IMR-90 (cell line): Measurements from ENCODE around the gene PCSK5. TPM values are rescaled to one million over a fixed set of nuclear protein-coding genes. Genes with fewer than 3 reads are reported as not detected.

Source experiments
- ATAC-seq: fragments of 200-7000 bp; cut with Tn5 transposase; 2 replicates; pipeline ENCODE4 v1.9.1; 2020; ENCODE audit warnings: low read depth, mild to moderate bottlenecking, moderate library complexity
- BruUV-seq: library from RNA; stranded (reverse); fragments of 400-500 nt; replicated peaks from 2 replicates; lab custom pipeline; 2021; lab: Mats Ljungman, UMichigan
- CTCF ChIA-PET: fragments of 300-600 bp; formaldehyde crosslinking; extraction: SDS; loops from one replicate; lab custom pipeline; 2021; ENCODE audit warnings: antibody characterized with exemption; lab: Yijun Ruan, JAX
- POLR2A ChIA-PET: fragments of 300-600 bp; sonication (Branson Sonifier 250); formaldehyde crosslinking; loops from one replicate; lab custom pipeline; 2022; ENCODE audit warnings: antibody characterized with exemption; ENCODE audit not compliant: unreplicated experiment; lab: Charles Lee
- DNase-seq: peaks from one replicate; pipeline ENCODE4 v3.0.0; 2013
- H2AFZ ChIP-seq: replicated peaks from 2 replicates; pipeline ENCODE3; 2013; ENCODE audit warnings: low read length, mild to moderate bottlenecking; ENCODE audit not compliant: poor library complexity
- H2AK5ac ChIP-seq: 2 replicates; pipeline ENCODE4 v1.6.1; 2013; ENCODE audit warnings: low read depth, low read length, inconsistent platforms
- H2AK9ac ChIP-seq: replicated peaks from 2 replicates; pipeline ENCODE3; 2013; ENCODE audit warnings: mild to moderate bottlenecking, low read depth, low read length, moderate library complexity; ENCODE audit not compliant: poor library complexity
- H2BK120ac ChIP-seq: 2 replicates; pipeline ENCODE4 v1.6.1; 2013; ENCODE audit warnings: low read depth, low read length, inconsistent platforms
- H2BK15ac ChIP-seq: 3 replicates; pipeline ENCODE4 v1.6.1; 2013; ENCODE audit warnings: low read depth, low read length, inconsistent platforms
- H2BK20ac ChIP-seq: 2 replicates; pipeline ENCODE4 v1.6.1; 2013; ENCODE audit warnings: low read depth, mild to moderate bottlenecking, inconsistent platforms, low read length, moderate library complexity
- H2BK5ac ChIP-seq: 2 replicates; pipeline ENCODE4 v1.6.1; 2013; ENCODE audit warnings: mild to moderate bottlenecking, low read depth, low read length, inconsistent platforms; ENCODE audit not compliant: poor library complexity, severe bottlenecking
- H3K14ac ChIP-seq: replicated peaks from 2 replicates; pipeline ENCODE4 v1.6.1; 2013; ENCODE audit warnings: low read depth, low read length, inconsistent platforms
- H3K18ac ChIP-seq: 2 replicates; pipeline ENCODE4 v1.6.1; 2013; ENCODE audit warnings: low read depth, low read length, control low read depth
- H3K23ac ChIP-seq: 2 replicates; pipeline ENCODE4 v1.6.1; 2013; ENCODE audit warnings: low read depth, low read length, inconsistent platforms
- H3K27ac ChIP-seq: 2 replicates; pipeline ENCODE4 v1.5.1; 2013; ENCODE audit warnings: mild to moderate bottlenecking, control low read depth, low read length; ENCODE audit not compliant: insufficient read depth
- H3K27me3 ChIP-seq: 2 replicates; pipeline ENCODE4 v1.6.1; 2013; ENCODE audit warnings: low read length; ENCODE audit not compliant: control insufficient read depth, insufficient read depth
- H3K36me3 ChIP-seq: 2 replicates; pipeline ENCODE4 v1.6.1; 2013; ENCODE audit warnings: low read length, mixed read lengths; ENCODE audit not compliant: control insufficient read depth, insufficient read depth
- H3K4ac ChIP-seq: 2 replicates; pipeline ENCODE4 v1.6.1; 2013; ENCODE audit warnings: low read depth, low read length, inconsistent platforms
- H3K4me1 ChIP-seq: 2 replicates; pipeline ENCODE4 v1.6.1; 2013; ENCODE audit warnings: low read length, mixed read lengths; ENCODE audit not compliant: control insufficient read depth, insufficient read depth
- H3K4me2 ChIP-seq: 2 replicates; pipeline ENCODE4 v1.6.1; 2013; ENCODE audit warnings: low read depth, mild to moderate bottlenecking, control low read depth, low read length, moderate library complexity
- H3K4me3 ChIP-seq: 2 replicates; pipeline ENCODE4 v1.5.1; 2013; ENCODE audit warnings: low read depth, mild to moderate bottlenecking, control low read depth, low read length, moderate library complexity; ENCODE audit not compliant: insufficient read depth
- H3K56ac ChIP-seq: 2 replicates; pipeline ENCODE4 v1.6.1; 2013; ENCODE audit warnings: low read length, inconsistent platforms; ENCODE audit not compliant: insufficient read depth; ENCODE audit errors: extremely low read depth
- H3K79me1 ChIP-seq, 2 experiments: 2 replicates each; pipeline ENCODE4 v1.6.1; 2013; ENCODE audit warnings: low read length in 2 of 2, inconsistent platforms in 1 of 2, low read depth in 1 of 2
- H3K9ac ChIP-seq: 2 replicates; pipeline ENCODE4 v1.6.1; 2013; ENCODE audit warnings: low read depth, low read length, control low read depth
- H3K9me1 ChIP-seq: 2 replicates; pipeline ENCODE4 v1.6.1; 2013; ENCODE audit warnings: low read length, inconsistent platforms; ENCODE audit not compliant: insufficient read depth
- H3K9me3 ChIP-seq: 2 replicates; pipeline ENCODE4 v1.6.1; 2013; ENCODE audit warnings: low read length; ENCODE audit not compliant: control insufficient read depth, insufficient read depth
- H4K20me1 ChIP-seq: 2 replicates; pipeline ENCODE4 v1.6.1; 2013; ENCODE audit warnings: low read length, inconsistent platforms; ENCODE audit not compliant: insufficient read depth
- H4K5ac ChIP-seq: 2 replicates; pipeline ENCODE4 v1.6.1; 2013; ENCODE audit warnings: mild to moderate bottlenecking, low read depth, low read length, control low read depth
- H4K8ac ChIP-seq, 2 experiments: 2 replicates each; pipeline ENCODE4 v1.6.1; 2013; ENCODE audit warnings: low read depth in 2 of 2, low read length in 2 of 2, control low read depth in 1 of 2, inconsistent platforms in 1 of 2
- H4K91ac ChIP-seq: 2 replicates; pipeline ENCODE4 v1.6.1; 2013; ENCODE audit warnings: low read depth, low read length, inconsistent platforms; ENCODE audit not compliant: insufficient read depth
- RCOR1 ChIP-seq: IDR thresholded peaks from 2 replicates; pipeline ENCODE4 v1.6.1; 2012; ENCODE audit warnings: mild to moderate bottlenecking, low read length, improper control_type of control experiment; ENCODE audit not compliant: insufficient replicate concordance
- WGBS, 2 experiments: methylation state at CpG; one replicate each; pipeline versions ENCODE4 v1.1.5 to v1.1.7; 2013; ENCODE audit warnings: missing lambda C conversion rate in 2 of 2; ENCODE audit not compliant: insufficient read length in 1 of 2; ENCODE audit errors: extremely low coverage in 2 of 2; 5-methylcytosine and 5-hydroxymethylcytosine counted together
- dilution Hi-C: fragments of 300-500 bp; cut with HindIII; formaldehyde crosslinking; loops from one replicate; pipeline ENCODE4 v1.14.3; 2018; ENCODE audit warnings: low sequenced_read_pairs; ENCODE audit not compliant: unreplicated experiment
- in situ Hi-C: fragments of 300-500 bp; cut with MboI; formaldehyde crosslinking; loops from 3 replicates; pipeline ENCODE4 v1.14.3; 2019; ENCODE audit warnings: low sequenced_read_pairs, inconsistent platforms, mixed read lengths
- intact Hi-C: fragments of 100-400 bp; cut with micrococcal nuclease; formaldehyde crosslinking; loops from 2 replicates; pipeline ENCODE4 v1.10.0; 2022
- polyA plus RNA-seq, 3 experiments: library from polyadenylated mRNA; depleted of rRNA; stranded (reverse); fragments of >200 nt; gene quantifications; 2 replicates each; pipeline ENCODE4 v1.2.3, GENCODE V29; 2012; ENCODE audit warnings: low replicate concordance in 1 of 3
- total RNA-seq: library from RNA; depleted of rRNA; stranded (reverse); fragments of >200 nt; gene quantifications from 2 replicates; pipeline ENCODE4 v1.2.3, GENCODE V29; 2012

The PCSK5 gene
- total and polyA plus RNA-seq, 2 of the 4 experiments (the other 2 are of a cell fraction): 1.5 to 3.0 TPM

- Histone ChIP-seq H3K56ac (no peak overlapping the region), H3K27me3 (no peaks in the 10 kb centered on the region), H3K18ac (no peak overlapping the region), H2BK20ac (no peak overlapping the region), H2AK9ac (no peak overlapping the region), H3K4ac (no peak overlapping the region), H4K8ac (no peak overlapping the region), H4K20me1 (no peaks in the 10 kb centered on the region), H2AFZ (no peak overlapping the region), H3K9me3 (no peaks in the 10 kb centered on the region), H3K9me1 (no peaks in the 10 kb centered on the region), H2BK15ac (no peak overlapping the region), H3K9ac (no peak overlapping the region), H3K27ac (no peak overlapping the region), H3K23ac (no peak overlapping the region), H3K4me3 (no peak overlapping the region), H3K4me1 (no peaks in the 10 kb centered on the region), H3K36me3 (peaks cover 5% of the 10 kb centered on the region; the same call in 1 of the 2 replicates), H3K14ac (no peak overlapping the region), H3K4me2 (no peak overlapping the region), H2BK120ac (no peak overlapping the region), H3K79me1 (no peaks in the 10 kb centered on the region), H2AK5ac (no peak overlapping the region), H4K91ac (no peak overlapping the region), H4K5ac (no peak overlapping the region), H2BK5ac (no peak overlapping the region)
- ATAC-seq: no peak
- ChIA-PET POLR2A (no interaction called here), CTCF (no interaction called here)
- in situ Hi-C loops (no loop called here), dilution Hi-C loops (no loop called here), intact Hi-C loops (no loop called here)
- WGBS, 2 experiments: no CpG with 5 or more reads among the region's 5 CpGs
- TF ChIP-seq RCOR1: no peak
- BruUV-seq: no TSS peak
- DNase-seq: no peak
These were observed 131.8 kb downstream of the PCSK5 start for GRCh38 chr9:76022317-76022716.
